ENCODE data around the gene EPS8. TPM values are rescaled to one million over a fixed set of nuclear protein-coding genes. Genes with fewer than 3 reads are reported as not detected.

EPS8 gene
- total RNA-seq, 1 experiment from 2014 or later = 13.9 TPM

DNA sequence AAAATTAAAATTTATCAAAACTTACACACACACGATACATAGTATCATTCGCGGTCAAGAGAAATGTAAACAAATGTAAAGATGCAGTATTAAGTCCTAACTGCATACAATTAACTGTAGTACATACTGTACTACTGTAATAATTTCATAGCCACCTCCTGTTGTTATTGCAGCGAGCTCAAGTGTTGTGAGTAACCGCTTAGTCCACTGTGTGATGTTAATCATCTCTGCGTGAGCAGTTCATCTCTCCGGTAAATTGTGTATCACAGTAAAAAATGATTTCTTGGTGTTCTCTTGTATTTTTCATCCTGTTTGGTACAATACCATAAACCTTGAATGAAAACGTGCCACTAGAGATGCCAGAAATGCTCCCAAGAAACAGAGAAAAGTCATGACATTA, 6.5 kb downstream of the EPS8 start:
- H3K4me1 Mint-ChIP-seq (ENCODE audit: low read depth, unreplicated experiment) = peaks cover 21% of the 10 kb centered on the region
- Histone ChIP-seq H3K27me3 (replicated peaks; ENCODE audit: control insufficient read depth, insufficient read depth, low read length) (no peaks in the 10 kb centered on the region), H3K4me1 (peaks cover 26% of the 10 kb centered on the region), H3K36me3 (ENCODE audit: control insufficient read depth, insufficient read depth, low read length) (no peaks in the 10 kb centered on the region), H3K4me3 (ENCODE audit: low read depth, low read length) (no peak overlapping the region), H3K9me3 (no peaks in the 10 kb centered on the region)
- peaks cover 8% of the 10 kb centered on the region for H3K27me3 Mint-ChIP-seq (ENCODE audit: insufficient read depth, unreplicated experiment)
- H3K27ac Mint-ChIP-seq (ENCODE audit: unreplicated experiment) = no peak overlapping the region
- TF ChIP-seq, protein P1, sequence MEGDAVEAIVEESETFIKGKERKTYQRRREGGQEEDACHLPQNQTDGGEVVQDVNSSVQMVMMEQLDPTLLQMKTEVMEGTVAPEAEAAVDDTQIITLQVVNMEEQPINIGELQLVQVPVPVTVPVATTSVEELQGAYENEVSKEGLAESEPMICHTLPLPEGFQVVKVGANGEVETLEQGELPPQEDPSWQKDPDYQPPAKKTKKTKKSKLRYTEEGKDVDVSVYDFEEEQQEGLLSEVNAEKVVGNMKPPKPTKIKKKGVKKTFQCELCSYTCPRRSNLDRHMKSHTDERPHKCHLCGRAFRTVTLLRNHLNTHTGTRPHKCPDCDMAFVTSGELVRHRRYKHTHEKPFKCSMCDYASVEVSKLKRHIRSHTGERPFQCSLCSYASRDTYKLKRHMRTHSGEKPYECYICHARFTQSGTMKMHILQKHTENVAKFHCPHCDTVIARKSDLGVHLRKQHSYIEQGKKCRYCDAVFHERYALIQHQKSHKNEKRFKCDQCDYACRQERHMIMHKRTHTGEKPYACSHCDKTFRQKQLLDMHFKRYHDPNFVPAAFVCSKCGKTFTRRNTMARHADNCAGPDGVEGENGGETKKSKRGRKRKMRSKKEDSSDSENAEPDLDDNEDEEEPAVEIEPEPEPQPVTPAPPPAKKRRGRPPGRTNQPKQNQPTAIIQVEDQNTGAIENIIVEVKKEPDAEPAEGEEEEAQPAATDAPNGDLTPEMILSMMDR (IDR thresholded peaks at IDR 0.05; ENCODE audit: insufficient read depth in 1 of 2, low read depth in 1 of 2, low read length in 1 of 2, severe bottlenecking in 1 of 2, unreplicated experiment in 1 of 2) = no peak
- intact Hi-C loops (cut with micrococcal nuclease; ENCODE audit: unreplicated experiment) = no loop called here
- no TSS peak for BruUV-seq (replicated peaks)
- peaks cover 11% of the 10 kb centered on the region for H3K36me3 Mint-ChIP-seq (ENCODE audit: insufficient read depth, unreplicated experiment)
- ChIA-PET CTCF (no interaction called here), POLR2A (no interaction called here)
- DNase-seq = no peak
- H3K9me3 Mint-ChIP-seq (ENCODE audit: unreplicated experiment) = no peaks in the 10 kb centered on the region
- no peak overlapping the region for H3K4me3 Mint-ChIP-seq (ENCODE audit: unreplicated experiment)

DNA sequence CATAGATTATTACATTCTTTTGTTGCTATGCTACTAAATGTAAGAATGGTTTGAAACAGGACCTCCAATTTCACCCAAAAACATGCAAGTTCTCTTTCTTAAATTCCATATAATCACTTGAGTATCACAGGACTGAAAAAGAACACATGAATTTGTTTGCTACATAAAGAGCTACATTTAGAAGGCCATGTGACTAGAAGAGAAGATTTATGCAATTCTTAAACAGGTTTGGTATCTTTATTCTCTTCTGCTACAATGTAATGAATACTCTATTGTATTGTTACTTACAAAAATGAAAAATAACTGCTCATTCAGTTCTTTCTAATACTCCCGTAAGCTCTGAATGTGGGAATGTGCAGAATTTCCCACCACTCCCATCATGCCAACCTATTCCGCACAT, 9.3 kb downstream of the EPS8 start:
- Mint-ChIP-seq H3K4me1 (ENCODE audit: low read depth, unreplicated experiment) (peaks cover 21% of the 10 kb centered on the region), H3K27ac (ENCODE audit: unreplicated experiment) (no peak overlapping the region), H3K9me3 (ENCODE audit: unreplicated experiment) (no peaks in the 10 kb centered on the region), H3K4me3 (ENCODE audit: unreplicated experiment) (peak overlapping the region; percentile 35), H3K36me3 (ENCODE audit: insufficient read depth, unreplicated experiment) (peaks cover 11% of the 10 kb centered on the region), H3K27me3 (ENCODE audit: insufficient read depth, unreplicated experiment) (peaks cover 6% of the 10 kb centered on the region)
- TF ChIP-seq, protein P1 (IDR thresholded peaks at IDR 0.05; ENCODE audit: insufficient read depth in 1 of 2, low read depth in 1 of 2, low read length in 1 of 2, severe bottlenecking in 1 of 2, unreplicated experiment in 1 of 2) = no peak
- Histone ChIP-seq H3K4me1 (peaks cover 26% of the 10 kb centered on the region), H3K4me3 (ENCODE audit: low read depth, low read length) (no peak overlapping the region), H3K27me3 (replicated peaks; ENCODE audit: control insufficient read depth, insufficient read depth, low read length) (no peaks in the 10 kb centered on the region), H3K9me3 (no peaks in the 10 kb centered on the region), H3K36me3 (ENCODE audit: control insufficient read depth, insufficient read depth, low read length) (no peaks in the 10 kb centered on the region)
- ChIA-PET CTCF (interaction anchor here (0.5 to 1.6 kb wide), 4 partner anchors 8 to 144 kb away, joined by 3 to 5 read pairs (median 3); no protein-coding TSS in a partner anchor), POLR2A (no interaction called here)
- intact Hi-C loops (cut with micrococcal nuclease; ENCODE audit: unreplicated experiment) = loop anchor here (1.0 to 2.0 kb wide), 2 partner anchors 8 to 67 kb away; no protein-coding TSS in a partner anchor
- BruUV-seq (replicated peaks) = no TSS peak
- DNase-seq = no peak

DNA sequence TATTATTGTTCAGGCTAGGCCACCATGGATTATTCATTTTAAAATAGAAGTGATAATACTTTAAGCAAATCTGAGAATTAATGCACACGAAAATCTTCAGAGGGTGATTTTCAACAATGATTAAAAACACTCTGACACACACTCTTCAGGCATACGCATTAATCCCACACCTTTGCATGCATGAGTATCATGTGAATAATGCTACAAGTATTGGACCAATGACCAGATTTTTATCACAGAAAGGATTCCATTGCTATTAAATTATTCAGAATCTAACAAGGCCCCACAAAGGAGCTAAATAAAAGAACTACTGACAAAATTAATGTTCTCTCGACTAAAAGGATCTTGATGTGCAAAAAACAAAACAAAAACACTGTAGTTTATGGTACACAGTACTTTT, 11.1 kb downstream of the EPS8 start:
- H3K27me3 Mint-ChIP-seq (ENCODE audit: insufficient read depth, unreplicated experiment) = peaks cover 2% of the 10 kb centered on the region
- intact Hi-C loops (cut with micrococcal nuclease; ENCODE audit: unreplicated experiment) = no loop called here
- no peaks in the 10 kb centered on the region for H3K9me3 Mint-ChIP-seq (ENCODE audit: unreplicated experiment)
- peaks cover 26% of the 10 kb centered on the region for H3K4me1 ChIP-seq
- DNase-seq = no peak
- H3K36me3 Mint-ChIP-seq (ENCODE audit: insufficient read depth, unreplicated experiment) = peaks cover 11% of the 10 kb centered on the region
- H3K4me1 Mint-ChIP-seq (ENCODE audit: low read depth, unreplicated experiment) = peaks cover 21% of the 10 kb centered on the region
- H3K36me3 ChIP-seq (ENCODE audit: control insufficient read depth, insufficient read depth, low read length) = no peaks in the 10 kb centered on the region
- TF ChIP-seq, protein P1 (IDR thresholded peaks at IDR 0.05; ENCODE audit: insufficient read depth in 1 of 2, low read depth in 1 of 2, low read length in 1 of 2, severe bottlenecking in 1 of 2, unreplicated experiment in 1 of 2) = no peak
- ChIA-PET POLR2A (no interaction called here), CTCF (no interaction called here)
- no peak overlapping the region for H3K27ac Mint-ChIP-seq (ENCODE audit: unreplicated experiment)
- no peaks in the 10 kb centered on the region for H3K27me3 ChIP-seq (replicated peaks; ENCODE audit: control insufficient read depth, insufficient read depth, low read length)
- H3K4me3 Mint-ChIP-seq (ENCODE audit: unreplicated experiment) = no peak overlapping the region
- H3K9me3 ChIP-seq = no peaks in the 10 kb centered on the region
- H3K4me3 ChIP-seq (ENCODE audit: low read depth, low read length) = no peak overlapping the region
- BruUV-seq (replicated peaks) = no TSS peak

All from Caco-2 (cell line).